NCI-H2029 (cell line): ENCODE results near the gene TRAF2.

Source experiments
- DNase-seq: peaks from one replicate; lab custom pipeline; 2025; lab: John Stamatoyannopoulos, UW

TRAF2 gene

DNA sequence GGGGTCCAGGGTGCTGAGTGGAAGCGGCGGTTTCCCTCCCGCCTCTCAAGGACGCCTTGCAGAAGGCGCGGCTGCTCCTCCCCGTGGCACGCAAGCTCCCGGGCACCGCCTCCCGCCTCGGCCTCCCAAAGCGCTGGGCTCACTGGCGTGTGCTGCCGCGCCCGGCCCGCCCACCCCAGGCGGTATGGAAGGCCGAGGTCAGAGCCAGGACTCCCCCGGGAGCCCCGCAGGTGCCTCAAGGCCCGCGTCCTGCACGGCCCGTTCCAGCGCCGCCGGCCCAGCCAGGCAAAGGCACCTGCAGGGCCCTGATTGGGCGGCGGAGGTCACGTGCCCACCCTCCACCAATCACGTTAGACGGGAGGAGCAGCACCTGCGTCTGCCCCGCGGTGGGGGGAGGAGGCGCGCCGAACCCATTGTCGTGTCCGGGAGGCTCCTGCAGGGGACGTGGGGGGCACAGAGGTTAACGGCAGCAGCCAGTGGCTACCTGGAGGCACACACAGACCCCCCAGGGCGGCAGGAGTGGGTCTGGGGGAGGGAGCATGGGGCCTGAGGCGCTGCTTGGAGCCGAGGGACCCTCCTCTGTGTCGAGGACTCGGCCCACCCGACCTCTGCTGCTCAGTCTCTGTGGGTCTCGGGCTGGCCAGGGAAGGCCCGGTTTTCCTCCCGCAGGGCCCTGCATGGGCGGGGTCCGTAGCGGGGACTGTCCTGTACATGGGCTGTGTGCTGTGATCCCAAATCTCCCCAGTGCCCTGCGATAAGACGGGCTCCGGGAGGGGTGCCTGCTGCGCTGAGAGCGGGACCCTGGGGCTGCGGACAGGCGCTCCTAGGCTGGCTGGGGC, 63.7 kb downstream of the TRAF2 start:
- DNase-seq = peak; percentile 94

GRCh38 chr9:136950656-136951276, 64.5 kb downstream of the TRAF2 start:
- DNase-seq = no peak

- DNase-seq = no peak
These were observed 65.4 kb downstream of the TRAF2 start, which contains the start of gene LCN12 for GRCh38 chr9:136951541-136952320. Gene LCN12, plus strand, starts transcription at chr9:136952273. Its CDS starts 55 bp downstream, at chr9:136952328.

GRCh38 chr9:136952321-136952850, 66.1 kb downstream of the TRAF2 start:
- DNase-seq = no peak

DNA sequence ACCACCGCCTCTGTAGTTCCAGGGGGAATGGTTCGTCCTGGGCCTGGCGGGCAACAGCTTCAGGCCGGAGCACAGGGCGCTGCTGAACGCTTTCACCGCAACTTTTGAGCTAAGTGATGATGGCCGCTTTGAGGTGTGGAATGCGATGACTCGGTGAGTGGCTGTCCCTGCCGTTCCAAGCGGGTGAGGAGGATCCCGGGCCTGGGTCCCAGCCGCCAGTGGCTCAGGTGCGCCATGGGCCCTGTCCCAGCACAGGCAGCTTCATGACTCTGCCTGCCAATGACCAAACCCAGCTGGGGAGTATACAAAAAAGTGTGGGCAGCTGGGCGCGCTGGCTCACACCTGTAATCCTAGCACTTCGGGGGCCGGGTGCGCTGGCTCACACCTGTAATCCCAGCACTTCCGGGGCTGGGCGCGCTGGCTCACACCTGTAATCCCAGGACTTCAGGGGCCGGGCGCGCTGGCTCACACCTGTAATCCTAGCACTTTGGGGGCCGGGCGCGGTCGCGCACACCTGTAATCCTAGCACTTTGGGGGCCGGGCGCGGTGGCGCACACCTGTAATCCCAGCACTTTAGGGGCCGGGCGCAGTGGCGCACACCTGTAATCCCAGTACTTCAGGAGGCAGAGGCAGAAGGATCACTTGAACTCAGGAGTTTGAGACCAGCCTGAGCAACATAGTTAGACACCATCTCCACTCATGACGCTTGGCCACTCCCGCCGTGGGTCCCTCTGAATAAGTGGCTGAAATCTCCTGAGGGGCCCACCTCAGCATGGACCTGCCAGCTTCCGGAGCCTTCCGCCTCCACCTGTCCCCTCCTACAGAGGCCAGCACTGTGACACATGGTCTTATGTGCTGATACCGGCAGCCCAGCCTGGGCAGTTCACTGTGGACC, 66.8 kb downstream of the TRAF2 start:
- DNase-seq = no peak

DNA sequence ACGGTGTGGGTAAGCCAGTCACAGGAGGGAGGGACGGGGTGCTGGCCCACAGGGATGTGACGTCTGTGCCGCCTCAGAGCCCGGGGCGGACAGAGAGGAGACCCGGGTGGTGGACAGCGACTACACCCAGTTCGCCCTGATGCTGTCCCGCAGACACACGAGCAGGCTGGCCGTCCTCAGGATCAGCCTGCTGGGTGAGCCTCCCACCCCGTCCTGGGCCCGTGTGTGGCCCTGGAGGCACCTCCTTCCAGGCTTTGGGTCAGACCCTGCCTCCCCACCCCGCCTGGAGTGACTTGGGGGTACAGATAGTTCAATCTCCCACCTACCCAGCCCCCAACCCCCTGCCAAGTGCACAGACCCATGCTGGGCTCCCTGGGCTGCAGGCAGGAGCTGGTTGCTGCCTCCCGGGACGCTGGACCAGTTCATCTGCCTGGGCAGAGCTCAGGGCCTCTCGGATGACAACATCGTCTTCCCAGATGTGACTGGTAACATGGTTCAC, 67.5 kb downstream of the TRAF2 start:
- no peak for DNase-seq

DNA sequence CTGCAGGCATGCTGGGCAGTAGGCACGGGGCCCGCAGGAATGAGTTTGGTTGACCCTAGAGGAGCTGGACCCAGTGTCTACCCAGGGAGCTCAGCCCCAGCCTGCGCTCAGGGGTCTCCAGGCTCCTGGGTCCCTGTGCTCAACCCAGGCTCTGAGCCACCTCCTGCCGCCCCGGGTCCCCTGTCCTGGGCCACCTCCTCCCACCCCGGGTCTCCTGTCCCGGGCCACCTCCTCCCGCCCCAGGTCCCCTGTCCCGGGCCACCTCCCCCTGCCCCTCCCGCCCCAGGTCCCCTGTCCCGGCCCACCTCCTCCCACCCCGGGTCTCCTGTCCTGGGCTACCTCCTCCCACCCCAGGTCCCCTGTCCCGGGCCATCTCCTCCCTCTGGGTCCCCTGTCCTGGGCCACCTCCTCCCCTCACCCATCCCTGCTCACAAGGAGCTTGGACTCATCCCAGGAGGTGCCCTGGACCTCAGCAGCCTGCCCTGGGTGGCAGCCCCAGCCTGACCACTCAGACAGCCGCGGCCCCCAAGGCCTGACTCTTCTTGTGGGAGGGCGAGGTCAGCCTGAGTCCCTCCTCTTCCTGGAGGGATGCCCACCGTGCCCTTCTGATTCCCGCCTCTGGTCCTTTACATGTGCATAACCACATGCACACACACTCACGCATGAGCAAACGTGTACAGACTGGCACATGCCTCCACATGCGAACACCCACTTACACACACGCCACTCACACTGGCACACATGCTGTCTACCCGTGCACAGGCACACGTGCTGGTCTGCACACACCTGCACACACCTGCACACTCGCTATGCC, 68.2 kb downstream of the TRAF2 start:
- no peak for DNase-seq

- no peak for DNase-seq
These were observed 69.1 kb downstream of the TRAF2 start for GRCh38 chr9:136955202-136955942.

DNA sequence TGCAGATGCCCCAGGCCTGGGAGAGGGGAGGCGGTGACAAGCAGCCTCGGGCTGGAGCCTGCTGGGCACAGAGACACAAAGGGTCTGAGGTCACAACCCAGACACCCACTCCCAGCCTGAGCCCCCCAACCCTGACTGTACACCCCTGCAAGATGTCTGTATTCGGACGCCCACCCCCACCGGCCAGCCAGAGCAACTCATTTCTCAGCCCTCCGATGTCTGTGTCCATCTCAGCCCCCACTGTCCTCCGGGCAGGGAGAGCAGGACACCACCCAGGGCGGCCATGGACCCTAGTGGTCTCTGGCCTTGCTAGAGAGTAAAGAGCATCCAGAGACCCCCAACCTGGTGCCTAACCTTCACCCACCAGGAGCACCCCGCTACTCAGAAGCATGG, 69.6 kb downstream of the TRAF2 start:
- DNase-seq = no peak

- DNase-seq = no peak
These were observed 70.3 kb downstream of the TRAF2 start for GRCh38 chr9:136956604-136957003.

DNA sequence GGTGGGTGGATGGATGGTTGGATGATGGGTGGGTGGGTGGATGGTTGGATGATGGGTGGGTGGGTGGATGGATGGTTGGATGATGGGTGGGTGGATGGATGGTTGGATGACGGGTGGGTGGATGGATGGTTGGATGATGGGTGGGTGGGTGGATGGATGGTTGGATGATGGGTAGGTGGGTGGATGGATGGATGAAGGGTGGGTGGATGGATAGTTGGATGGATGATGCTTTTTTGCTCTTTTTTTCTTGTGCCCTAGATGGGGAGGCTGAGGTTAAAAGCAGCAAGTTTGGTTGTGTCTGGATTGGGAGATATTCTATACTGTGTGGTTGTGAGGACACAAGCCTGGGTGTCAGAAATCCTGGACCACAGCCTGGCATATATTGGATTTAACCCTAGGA, 71.1 kb downstream of the TRAF2 start:
- no peak for DNase-seq

DNA sequence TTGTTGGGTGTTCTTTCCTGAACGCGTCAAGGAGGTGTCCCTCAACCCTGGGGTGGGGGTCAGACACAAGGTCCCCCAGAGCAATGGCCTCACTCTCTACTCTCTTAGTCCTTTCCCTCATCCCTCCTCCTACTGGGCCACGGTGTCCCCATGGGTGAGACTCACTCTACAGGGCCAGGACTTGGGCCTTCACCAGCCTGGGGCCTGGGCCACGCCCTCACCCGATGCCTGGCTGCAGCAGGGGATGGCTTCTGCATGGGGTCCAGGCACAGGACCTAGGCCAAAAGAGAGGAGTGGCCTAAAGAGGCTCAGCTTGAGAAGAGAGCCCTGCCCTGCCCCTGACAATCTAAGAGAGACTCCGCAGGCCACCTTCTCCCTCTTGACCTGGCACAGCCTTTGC, 71.6 kb downstream of the TRAF2 start:
- DNase-seq = no peak

- no peak for DNase-seq
These were observed 72.2 kb downstream of the TRAF2 start for GRCh38 chr9:136958473-136958872.

- DNase-seq = no peak
These were observed 72.9 kb downstream of the TRAF2 start for GRCh38 chr9:136958898-136959850.

DNA sequence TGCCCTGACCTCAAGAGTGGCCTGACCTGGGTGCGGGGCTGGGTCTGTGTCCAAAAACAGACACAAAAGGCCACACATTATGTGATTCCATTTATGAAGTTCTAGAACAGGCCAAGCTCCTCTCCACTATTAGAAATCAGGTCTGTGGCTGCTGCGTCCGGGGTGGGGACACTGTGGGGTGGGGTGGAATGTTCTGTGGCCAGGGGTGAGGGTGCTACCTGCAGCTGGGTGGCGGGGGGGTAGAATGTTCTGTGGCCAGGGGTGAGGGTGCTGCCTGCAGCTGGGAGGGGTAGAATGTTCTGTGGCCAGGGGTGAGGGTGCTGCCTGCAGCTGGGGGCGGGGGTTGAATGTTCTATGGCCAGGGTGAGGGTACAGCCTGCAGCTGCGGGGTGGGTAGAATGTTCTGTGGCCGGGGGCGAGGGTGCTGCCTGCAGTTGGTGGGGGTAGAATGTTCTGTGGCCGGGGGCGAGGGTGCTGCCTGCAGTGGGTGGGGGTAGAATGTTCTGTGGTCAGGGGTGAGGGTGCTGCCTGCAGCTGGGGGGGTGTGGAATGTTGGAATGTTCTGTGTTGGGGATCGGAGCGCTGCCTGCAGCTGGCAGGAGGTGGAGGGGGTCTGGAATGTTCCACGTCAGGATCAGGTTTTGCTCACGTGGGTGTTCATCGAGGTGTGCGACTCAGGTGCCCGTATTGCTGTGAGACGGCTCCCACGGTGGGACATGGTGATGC, 74.1 kb downstream of the TRAF2 start:
- no peak for DNase-seq

- DNase-seq = no peak
These were observed 74.6 kb downstream of the TRAF2 start for GRCh38 chr9:136960938-136961275.

GRCh38 chr9:136961279-136962065, 75.2 kb downstream of the TRAF2 start:
- no peak for DNase-seq
